GM20000 (cell line): ENCODE measurements around the gene AMDHD2.
A peak's percentile ranks its signal among the peaks of the same experiment; 100 is the strongest.

ENCODE experiments used
- DNase-seq: peaks from one replicate; pipeline ENCODE4 v3.0.0; 2012; ENCODE audit warnings: low spot score
- CTCF ChIP-seq: IDR thresholded peaks from 2 replicates; pipeline ENCODE4 v1.5.1; 2012; ENCODE audit warnings: mild to moderate bottlenecking, control low read depth; ENCODE audit errors: extremely low read depth, missing control alignments

The AMDHD2 gene

GRCh38 chr16:2473446-2473926 is 46.7 kb upstream of the AMDHD2 start:
- peak; percentile 59 for DNase-seq
- TF ChIP-seq CTCF, result no peak

GRCh38 chr16:2473999-2474876 is 45.9 kb upstream of the AMDHD2 start:
- peak; percentile 52 for TF ChIP-seq CTCF
- DNase-seq, result peak; percentile 90

GRCh38 chr16:2474877-2475412 is 45.2 kb upstream of the AMDHD2 start, which contains the start of gene TBC1D24:
TBC1D24 (plus strand) TSS chr16:2475127; CDS start chr16:2496149, 21,022 bp downstream.
- TF ChIP-seq CTCF, result no peak
- DNase-seq, result peak; percentile 100

- DNase-seq, result peak; percentile 73
- no peak for TF ChIP-seq CTCF
Observed at GRCh38 chr16:2475413-2476344, 44.5 kb upstream of the AMDHD2 start.

GRCh38 chr16:2476345-2476720 is 43.8 kb upstream of the AMDHD2 start:
- no peak for TF ChIP-seq CTCF
- DNase-seq, result no peak

GRCh38 chr16:2476741-2477140 is 43.4 kb upstream of the AMDHD2 start:
- TF ChIP-seq CTCF, result no peak
- DNase-seq, result no peak
